Femur (tissue), 1 donor: ENCODE data around the gene BORCS5.

ENCODE experiments used
- DNase-seq: peaks from one replicate; pipeline ENCODE4 v3.0.0-alpha.2; 2017

The BORCS5 gene

GRCh38 chr12:12353807-12354206 lies 3.1 kb upstream of the BORCS5 start:
- no peak for DNase-seq

- no peak for DNase-seq
Measured at GRCh38 chr12:12356467-12356895, 397 bp upstream of the BORCS5 start.

DNA sequence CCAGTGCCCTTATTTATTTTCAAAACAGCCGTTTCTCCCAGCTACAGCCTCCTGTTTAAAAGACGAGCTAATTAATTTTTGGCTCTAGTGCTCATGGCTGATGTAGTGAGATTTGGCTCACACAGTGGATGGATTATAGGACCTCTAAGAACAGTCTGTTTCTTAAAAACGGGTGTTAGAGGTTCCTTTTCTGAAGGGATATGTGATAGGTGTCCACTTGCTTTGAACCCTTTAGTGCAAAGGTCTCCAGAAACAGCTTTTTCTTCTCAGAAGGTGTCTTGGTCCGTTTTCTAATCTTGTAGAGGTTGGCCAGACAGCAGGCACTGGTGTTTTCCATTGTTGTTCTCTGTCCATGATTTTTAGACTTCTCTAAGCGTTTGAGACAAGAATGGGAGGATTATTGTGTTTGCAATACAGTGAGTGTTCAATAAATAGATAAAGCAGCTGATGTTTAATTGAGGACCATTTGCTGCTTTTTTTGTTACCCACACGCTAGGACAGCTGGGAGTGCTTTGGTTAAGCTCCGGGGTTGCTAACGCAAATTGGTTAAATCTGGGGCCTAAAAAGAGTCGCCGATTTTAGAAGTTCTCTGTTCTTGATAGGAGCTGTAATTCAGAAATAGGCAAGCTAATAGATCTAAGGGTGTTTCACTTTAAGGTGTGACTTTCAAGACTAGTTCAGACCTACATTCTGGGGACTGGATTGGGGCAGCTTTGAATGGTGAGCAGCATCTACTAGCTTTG lies 1.0 kb downstream of the BORCS5 start:
- no peak for DNase-seq

GRCh38 chr12:12358528-12358927 lies 1.6 kb downstream of the BORCS5 start:
- DNase-seq, result no peak

- DNase-seq, result no peak
Measured at GRCh38 chr12:12364787-12365445, 8.0 kb downstream of the BORCS5 start.

- no peak for DNase-seq
Measured at GRCh38 chr12:12365446-12365802, 8.5 kb downstream of the BORCS5 start.

GRCh38 chr12:12365931-12366431 lies 9.1 kb downstream of the BORCS5 start:
- DNase-seq, result no peak

- DNase-seq, result no peak
Measured at GRCh38 chr12:12366701-12367481, 10.0 kb downstream of the BORCS5 start.

GRCh38 chr12:12367482-12367998 lies 10.7 kb downstream of the BORCS5 start:
- no peak for DNase-seq

DNA sequence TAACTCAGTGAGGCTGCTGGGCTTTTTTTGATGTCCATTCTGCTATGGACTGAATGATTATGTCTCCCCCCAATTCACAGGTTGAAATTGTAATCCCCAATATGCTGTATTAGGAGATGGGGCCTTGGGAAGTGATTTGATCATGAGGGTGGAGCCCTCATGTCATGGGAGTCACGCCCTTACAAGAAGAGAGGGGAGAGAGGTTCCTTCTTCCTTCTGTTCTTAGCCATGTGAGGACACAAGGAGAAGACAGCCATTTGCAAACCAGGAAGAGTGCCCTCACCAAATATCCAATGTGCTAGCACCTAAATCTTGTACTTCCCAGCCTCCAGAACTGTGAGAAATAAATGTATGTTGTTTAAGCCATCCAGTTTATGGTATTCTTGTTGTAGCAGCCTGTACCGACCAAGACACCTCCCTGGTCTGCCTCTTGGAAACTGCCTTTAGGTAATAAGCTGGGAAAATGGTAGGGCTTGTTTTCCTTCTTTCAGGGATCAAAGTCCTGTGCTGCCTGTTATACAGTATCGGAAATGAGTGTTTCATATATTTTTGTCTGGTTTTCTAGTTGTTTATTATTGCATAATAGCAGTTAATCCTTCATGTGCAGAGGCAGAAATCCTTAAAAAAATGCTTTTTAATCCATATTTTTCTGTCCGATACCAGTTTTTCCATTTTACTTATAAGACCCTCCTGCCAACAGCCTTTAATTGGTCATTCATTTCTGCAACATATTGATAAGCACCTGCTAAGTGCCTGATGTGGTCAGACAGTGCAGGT lies 16.3 kb downstream of the BORCS5 start:
- no peak for DNase-seq

GRCh38 chr12:12376646-12377448 lies 20.0 kb downstream of the BORCS5 start:
- no peak for DNase-seq

GRCh38 chr12:12378616-12379015 lies 21.7 kb downstream of the BORCS5 start:
- DNase-seq, result no peak

GRCh38 chr12:12379831-12380730 lies 23.2 kb downstream of the BORCS5 start:
- no peak for DNase-seq

DNA sequence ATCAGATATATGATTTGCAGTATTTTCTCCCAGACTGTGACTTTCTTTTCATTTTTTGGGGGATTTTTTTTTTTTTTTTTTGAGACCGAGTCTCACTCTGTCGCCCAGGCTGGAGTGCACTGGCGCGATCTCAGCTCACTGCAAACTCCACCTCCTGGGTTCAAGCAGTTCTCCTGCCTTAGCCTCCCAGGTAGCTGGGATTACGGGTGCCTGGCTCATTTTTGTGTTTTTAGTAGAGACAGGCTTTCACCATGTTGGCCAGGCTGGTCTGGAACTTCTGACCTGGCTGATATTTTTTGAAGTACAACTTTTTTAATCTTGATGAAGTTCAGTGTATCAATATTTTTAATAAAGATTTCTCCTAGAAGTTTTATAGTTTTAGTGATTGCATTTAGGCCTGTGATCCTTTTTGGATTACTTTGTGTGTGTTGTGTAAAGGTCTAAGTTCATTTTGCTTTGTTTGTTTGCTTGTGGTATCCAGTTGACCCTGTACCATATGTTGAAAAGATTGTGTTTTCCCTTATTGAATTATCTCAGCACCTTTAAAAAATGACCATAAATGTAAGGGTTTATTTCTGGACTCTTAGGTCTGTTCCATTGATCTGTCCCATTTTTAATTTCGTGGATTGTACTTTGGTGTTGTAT lies 24.2 kb downstream of the BORCS5 start:
- DNase-seq, result no peak

- no peak for DNase-seq
Measured at GRCh38 chr12:12381982-12382381, 25.1 kb downstream of the BORCS5 start.

- no peak for DNase-seq
Measured at GRCh38 chr12:12384571-12385340, 27.9 kb downstream of the BORCS5 start.

GRCh38 chr12:12387501-12387900 lies 30.6 kb downstream of the BORCS5 start:
- DNase-seq, result no peak

- DNase-seq, result no peak
Measured at GRCh38 chr12:12392413-12392812, 35.5 kb downstream of the BORCS5 start.

- DNase-seq, result no peak
Measured at GRCh38 chr12:12393171-12393570, 36.3 kb downstream of the BORCS5 start.
